GM23248 (cell line): Measurements from ENCODE around the gene ZNF532. TPM values are rescaled to one million over a fixed set of nuclear protein-coding genes. Genes with fewer than 3 reads are reported as not detected.

Experiments
- DNase-seq: peaks from one replicate; pipeline ENCODE4 v3.0.0-alpha.2; 2015
- H2AFZ ChIP-seq: fragments of 200-600 bp; sonication (generic); 2 replicates; pipeline ENCODE4 v1.6.1; 2016; ENCODE audit warnings: antibody characterized with exemption
- H3F3A ChIP-seq: fragments of 200-600 bp; sonication (generic); 2 replicates; pipeline ENCODE4 v1.6.1; 2016; ENCODE audit warnings: mild to moderate bottlenecking, antibody characterized with exemption, mixed run types; ENCODE audit not compliant: insufficient read depth
- H3K27ac ChIP-seq: fragments of 200-600 bp; sonication (generic); 2 replicates; pipeline ENCODE4 v1.5.1; 2016; ENCODE audit warnings: mild to moderate bottlenecking
- H3K27me3 ChIP-seq: fragments of 200-600 bp; sonication (generic); replicated peaks from 2 replicates; pipeline ENCODE4 v1.6.1; 2016; ENCODE audit warnings: mild to moderate bottlenecking; ENCODE audit not compliant: insufficient read depth
- H3K36me3 ChIP-seq: fragments of 200-600 bp; sonication (generic); 2 replicates; pipeline ENCODE4 v1.6.1; 2016; ENCODE audit warnings: low read depth, mild to moderate bottlenecking
- H3K4me1 ChIP-seq: fragments of 200-600 bp; sonication (generic); 2 replicates; pipeline ENCODE4 v1.6.1; 2016; ENCODE audit warnings: mild to moderate bottlenecking; ENCODE audit not compliant: insufficient read depth
- H3K4me2 ChIP-seq: fragments of 200-600 bp; sonication (generic); one replicate; pipeline ENCODE4 v1.6.1; 2016; ENCODE audit warnings: mild to moderate bottlenecking; ENCODE audit not compliant: unreplicated experiment
- H3K4me3 ChIP-seq: fragments of 200-600 bp; sonication (generic); 2 replicates; pipeline ENCODE4 v1.5.1; 2016; ENCODE audit warnings: mild to moderate bottlenecking
- H3K79me2 ChIP-seq: fragments of 200-600 bp; sonication (generic); 2 replicates; pipeline ENCODE4 v1.6.1; 2016; ENCODE audit warnings: mild to moderate bottlenecking; ENCODE audit not compliant: insufficient read depth
- H3K9ac ChIP-seq: fragments of 200-600 bp; sonication (generic); 2 replicates; pipeline ENCODE4 v1.6.1; 2016; ENCODE audit warnings: mild to moderate bottlenecking
- H3K9me2 ChIP-seq: fragments of 200-600 bp; sonication (generic); 2 replicates; pipeline ENCODE4 v1.6.1; 2016; ENCODE audit warnings: mixed run types, mild to moderate bottlenecking, moderate library complexity; ENCODE audit not compliant: insufficient read depth
- H3K9me3 ChIP-seq: fragments of 200-600 bp; sonication (generic); one replicate; pipeline ENCODE4 v1.6.1; 2017; ENCODE audit warnings: low read depth
- H4K20me1 ChIP-seq: fragments of 200-600 bp; sonication (generic); 2 replicates; pipeline ENCODE4 v1.6.0; 2016; ENCODE audit not compliant: insufficient read depth
- EZH2 ChIP-seq: fragments of 200-600 bp; sonication (generic); IDR thresholded peaks from 2 replicates; pipeline ENCODE4 v1.6.1; 2018; ENCODE audit warnings: antibody characterized with exemption, mild to moderate bottlenecking; ENCODE audit not compliant: insufficient read depth, poor library complexity, severe bottlenecking
- EZH2phosphoT487 ChIP-seq: fragments of 200-600 bp; sonication (generic); IDR thresholded peaks from 2 replicates; pipeline ENCODE4 v1.6.1; 2018; ENCODE audit warnings: antibody characterized with exemption, moderate library complexity, mild to moderate bottlenecking, low read depth; ENCODE audit not compliant: insufficient read depth
- WGBS, 2 experiments: methylation state at CpG; one replicate each; pipeline ENCODE4 v1.1.6; 2015 to 2017; ENCODE audit warnings: low lambda C conversion rate in 2 of 2, low coverage in 1 of 2; ENCODE audit errors: missing lambda C conversion rate in 2 of 2; 5-methylcytosine and 5-hydroxymethylcytosine counted together
- in situ Hi-C: fragments of 300-500 bp; cut with MboI; formaldehyde crosslinking; loops from 2 replicates; pipeline ENCODE4 v1.15.0; 2020
- polyA plus RNA-seq: library from polyadenylated mRNA; unstranded; fragments of >200 nt; fragmentation: Nextera tagmentation; extraction: Ambion mirVana; gene quantifications from 2 replicates; pipeline ENCODE4 v1.2.1, GENCODE V29; 2016
- total RNA-seq: library from RNA; depleted of rRNA; stranded (reverse); fragments of >200 nt; shearing (Covaris generic); gene quantifications from 2 replicates; pipeline ENCODE4 v1.2.3, GENCODE V29; 2014

The ZNF532 gene
- total and polyA plus RNA-seq, 2 experiments from 2014 or later, result 13.2 to 31.9 TPM

- TF ChIP-seq EZH2phosphoT487 (no peak), EZH2 (no peak)
- peak; percentile 69 for DNase-seq
- Histone ChIP-seq H3K27ac (no peak overlapping the region), H3K9ac (no peak overlapping the region), H4K20me1 (no peaks in the 10 kb centered on the region), H3K27me3 (no peaks in the 10 kb centered on the region), H3K9me3 (no peaks in the 10 kb centered on the region), H3K36me3 (no peaks in the 10 kb centered on the region), H3K9me2 (no peaks in the 10 kb centered on the region), H2AFZ (no peak overlapping the region; the same call in 1 of the 2 replicates), H3K4me1 (peaks cover 24% of the 10 kb centered on the region), H3K4me3 (no peak overlapping the region), H3K79me2 (no peaks in the 10 kb centered on the region), H3F3A (peaks cover 26% of the 10 kb centered on the region), H3K4me2 (no peak overlapping the region)
- in situ Hi-C loops, result no loop called here
- WGBS, 2 experiments, result 68 to 74% methylated on average over 3 of the region's 3 CpGs
These were observed 140.6 kb downstream of the ZNF532 start for GRCh38 chr18:59005262-59005661.

DNA sequence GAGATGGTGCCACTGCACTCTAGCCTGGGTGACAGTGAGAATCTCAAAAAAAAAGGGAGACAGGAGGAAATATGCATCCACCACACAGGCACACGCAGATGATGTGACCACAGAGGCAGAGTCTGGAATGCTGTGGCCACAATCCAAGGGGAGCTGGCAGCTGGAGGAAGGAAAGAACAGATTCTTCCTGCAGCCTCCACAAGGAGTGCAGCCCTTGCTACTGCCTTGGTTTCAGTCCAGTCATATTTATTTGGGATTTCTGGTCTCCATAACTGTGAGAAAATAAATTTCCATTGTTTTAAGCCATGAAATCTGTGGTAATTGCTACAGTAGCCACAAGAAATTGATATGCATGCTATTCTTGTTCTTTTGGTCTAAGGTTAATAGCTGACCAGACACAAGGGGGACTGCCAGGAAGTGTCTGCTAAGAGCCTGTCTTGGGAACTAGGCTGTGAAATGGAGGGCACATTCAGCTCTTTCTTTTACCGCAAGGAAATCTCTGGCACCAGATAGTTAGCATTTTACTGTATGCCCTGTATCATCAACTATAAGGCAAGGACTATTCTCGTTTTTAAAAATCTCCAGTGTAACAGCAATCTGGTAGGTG lies 141.9 kb downstream of the ZNF532 start:
- H3K4me1 ChIP-seq, result peaks cover 24% of the 10 kb centered on the region
- H3K79me2 ChIP-seq, result no peaks in the 10 kb centered on the region
- no peaks in the 10 kb centered on the region for H4K20me1 ChIP-seq
- H3K9me3 ChIP-seq, result no peaks in the 10 kb centered on the region
- no peak overlapping the region for H2AFZ ChIP-seq
- peaks cover 26% of the 10 kb centered on the region for H3F3A ChIP-seq
- no peaks in the 10 kb centered on the region for H3K36me3 ChIP-seq
- H3K4me2 ChIP-seq, result no peak overlapping the region
- TF ChIP-seq EZH2 (no peak), EZH2phosphoT487 (no peak)
- H3K4me3 ChIP-seq, result no peak overlapping the region
- peak; percentile 37 for DNase-seq
- no peak overlapping the region for H3K9ac ChIP-seq
- no peaks in the 10 kb centered on the region for H3K27me3 ChIP-seq
- no peak overlapping the region for H3K27ac ChIP-seq
- in situ Hi-C loops, result no loop called here
- WGBS, 2 experiments, result 24 to 25% methylated on average over 3 of the region's 3 CpGs
- H3K9me2 ChIP-seq, result no peaks in the 10 kb centered on the region

DNA sequence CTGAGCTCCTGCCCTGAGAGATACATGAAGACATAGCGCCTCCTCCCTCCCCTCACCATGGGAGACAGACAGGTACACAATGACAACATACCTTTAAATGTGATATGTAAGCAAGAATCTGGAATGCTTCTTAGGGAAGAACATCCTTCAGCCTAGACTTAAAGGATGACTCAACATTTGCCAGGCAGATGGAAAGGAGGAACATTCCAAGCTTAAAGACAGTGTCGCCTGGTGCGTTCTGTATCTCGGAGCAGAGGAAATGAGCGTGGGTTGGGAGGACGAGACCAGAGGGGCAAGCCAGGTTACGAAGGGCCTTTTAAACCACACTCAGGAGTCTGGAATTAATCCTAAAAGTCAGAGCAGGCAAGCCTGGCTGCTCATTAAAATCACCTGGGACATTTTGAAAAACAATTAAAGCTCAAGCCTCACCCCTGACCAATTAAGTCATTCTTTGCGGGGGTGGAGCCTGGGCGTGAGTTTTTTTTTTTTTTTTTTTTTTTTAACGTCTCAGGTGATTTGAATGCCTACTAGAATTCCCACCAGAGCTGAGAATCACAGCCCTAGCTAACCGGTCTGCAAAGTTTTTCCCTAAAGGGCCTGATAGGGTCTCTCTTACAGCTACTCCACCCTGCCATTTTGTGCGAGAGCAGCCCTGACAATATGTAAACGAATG lies 143.8 kb downstream of the ZNF532 start:
- no peak overlapping the region for H3K27ac ChIP-seq

DNA sequence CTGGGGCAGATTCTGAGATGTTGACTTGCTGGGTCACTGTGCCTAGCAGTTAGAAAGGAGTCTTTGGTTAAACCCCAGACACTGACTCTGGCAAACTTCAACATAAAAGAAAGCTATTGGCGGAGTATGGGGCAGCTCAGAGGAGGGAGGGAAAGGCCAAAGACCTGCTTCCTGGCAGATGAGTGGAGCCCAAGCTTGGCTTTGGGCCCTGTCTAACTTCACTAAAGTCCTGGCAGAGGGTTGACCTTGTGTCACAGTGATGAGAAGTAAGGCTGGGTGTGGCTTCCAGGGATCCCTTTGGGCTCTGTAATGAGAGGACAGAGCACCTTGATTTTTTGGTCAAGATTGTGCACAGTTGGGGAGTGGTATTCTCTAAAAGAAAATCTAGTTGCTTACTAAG lies 145.2 kb downstream of the ZNF532 start:
- 95 to 100% methylated on average over 1 of the region's 1 CpG for WGBS, 2 experiments
- H3K9ac ChIP-seq, result no peak overlapping the region
- no peaks in the 10 kb centered on the region for H3K9me3 ChIP-seq
- no peak overlapping the region for H3K4me3 ChIP-seq
- no peak overlapping the region for H2AFZ ChIP-seq
- no peaks in the 10 kb centered on the region for H3K36me3 ChIP-seq
- no peak for DNase-seq
- H3F3A ChIP-seq, result peaks cover 21% of the 10 kb centered on the region
- in situ Hi-C loops, result no loop called here
- H3K27me3 ChIP-seq, result no peaks in the 10 kb centered on the region
- peaks cover 23% of the 10 kb centered on the region for H3K4me1 ChIP-seq
- TF ChIP-seq EZH2phosphoT487, result no peak
- TF ChIP-seq EZH2, result no peak
- H3K4me2 ChIP-seq, result no peak overlapping the region
- H3K27ac ChIP-seq, result no peak overlapping the region
- H3K79me2 ChIP-seq, result no peaks in the 10 kb centered on the region
- H3K9me2 ChIP-seq, result no peaks in the 10 kb centered on the region
- H4K20me1 ChIP-seq, result no peaks in the 10 kb centered on the region

More for the DNA sequence above, 143.8 kb downstream of the ZNF532 start:
- H3K9ac ChIP-seq, result no peak overlapping the region
- in situ Hi-C loops, result no loop called here
- 53 to 59% methylated on average over 13 of the region's 13 CpGs for WGBS, 2 experiments
- no peaks in the 10 kb centered on the region for H3K9me2 ChIP-seq
- TF ChIP-seq EZH2 (no peak), EZH2phosphoT487 (no peak)
- H3K4me1 ChIP-seq, result peaks cover 24% of the 10 kb centered on the region
- peak overlapping the region; percentile 61 for H2AFZ ChIP-seq
- H3K9me3 ChIP-seq, result no peaks in the 10 kb centered on the region
- no peaks in the 10 kb centered on the region for H3K79me2 ChIP-seq
- H3K36me3 ChIP-seq, result no peaks in the 10 kb centered on the region
- H3K27me3 ChIP-seq, result no peaks in the 10 kb centered on the region
- H3F3A ChIP-seq, result peaks cover 22% of the 10 kb centered on the region
- H3K4me3 ChIP-seq, result peak overlapping the region; percentile 30; the same call in 1 of the 2 replicates
- H4K20me1 ChIP-seq, result no peaks in the 10 kb centered on the region
- peak; percentile 78 for DNase-seq
- H3K4me2 ChIP-seq, result peak overlapping the region; percentile 69
